Measurements from ENCODE around the gene G6PC1. TPM values are rescaled to one million over a fixed set of nuclear protein-coding genes. Genes with fewer than 3 reads are reported as not detected.

Gene G6PC1
- total and polyA plus RNA-seq, 2 of the 13 experiments (the other 11 are each of a cell fraction or from before 2014, with no cell fraction given) = 1.7 to 37.9 TPM

DNA sequence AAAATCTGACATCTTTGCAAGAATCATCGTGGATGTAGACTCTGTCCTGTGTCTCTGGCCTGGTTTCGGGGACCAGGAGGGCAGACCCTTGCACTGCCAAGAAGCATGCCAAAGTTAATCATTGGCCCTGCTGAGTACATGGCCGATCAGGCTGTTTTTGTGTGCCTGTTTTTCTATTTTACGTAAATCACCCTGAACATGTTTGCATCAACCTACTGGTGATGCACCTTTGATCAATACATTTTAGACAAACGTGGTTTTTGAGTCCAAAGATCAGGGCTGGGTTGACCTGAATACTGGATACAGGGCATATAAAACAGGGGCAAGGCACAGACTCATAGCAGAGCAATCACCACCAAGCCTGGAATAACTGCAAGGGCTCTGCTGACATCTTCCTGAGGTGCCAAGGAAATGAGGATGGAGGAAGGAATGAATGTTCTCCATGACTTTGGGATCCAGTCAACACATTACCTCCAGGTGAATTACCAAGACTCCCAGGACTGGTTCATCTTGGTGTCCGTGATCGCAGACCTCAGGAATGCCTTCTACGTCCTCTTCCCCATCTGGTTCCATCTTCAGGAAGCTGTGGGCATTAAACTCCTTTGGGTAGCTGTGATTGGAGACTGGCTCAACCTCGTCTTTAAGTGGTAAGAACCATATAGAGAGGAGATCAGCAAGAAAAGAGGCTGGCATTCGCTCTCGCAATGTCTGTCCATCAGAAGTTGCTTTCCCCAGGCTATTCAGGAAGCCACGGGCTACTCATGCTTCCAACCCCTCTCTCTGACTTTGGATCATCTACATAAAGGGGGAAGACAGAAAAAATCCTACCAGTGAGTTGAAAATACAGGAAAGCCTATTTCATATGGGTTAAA lies at the start of gene G6PC1 (continued):
- peak; percentile 95 for TF ChIP-seq ESRRA (CRISPR knock-in tag; IDR thresholded peaks at IDR 0.05; ENCODE audit: low read depth)
- TF ChIP-seq, protein P1, sequence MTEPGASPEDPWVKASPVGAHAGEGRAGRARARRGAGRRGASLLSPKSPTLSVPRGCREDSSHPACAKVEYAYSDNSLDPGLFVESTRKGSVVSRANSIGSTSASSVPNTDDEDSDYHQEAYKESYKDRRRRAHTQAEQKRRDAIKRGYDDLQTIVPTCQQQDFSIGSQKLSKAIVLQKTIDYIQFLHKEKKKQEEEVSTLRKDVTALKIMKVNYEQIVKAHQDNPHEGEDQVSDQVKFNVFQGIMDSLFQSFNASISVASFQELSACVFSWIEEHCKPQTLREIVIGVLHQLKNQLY (CRISPR knock-in tag; IDR thresholded peaks at IDR 0.05) = peak; percentile 93
- no peak for TF ChIP-seq ZNF251 (CRISPR knock-in tag; IDR thresholded peaks at IDR 0.05)
- TF ChIP-seq ZNF772 (CRISPR knock-in tag; IDR thresholded peaks at IDR 0.05) = 0 out of 2 replicates have a peak, but pooled peaks have one; percentile 55
- no peak for TF ChIP-seq ZNF550 (CRISPR knock-in tag; IDR thresholded peaks at IDR 0.05; ENCODE audit: borderline replicate concordance)
- peak; percentile 45; the same call in 1 of the 2 replicates for TF ChIP-seq ZNF660 (CRISPR knock-in tag; IDR thresholded peaks at IDR 0.05; ENCODE audit: borderline replicate concordance, low read depth)
- no peak for TF ChIP-seq MTF1 (CRISPR knock-in tag; IDR thresholded peaks at IDR 0.05)
- TF ChIP-seq ZNF782 (CRISPR knock-in tag; IDR thresholded peaks at IDR 0.05; ENCODE audit: borderline replicate concordance) = no peak
- TF ChIP-seq NAIF1 (CRISPR knock-in tag; IDR thresholded peaks at IDR 0.05; ENCODE audit: borderline replicate concordance) = no peak
- TF ChIP-seq, protein P2, sequence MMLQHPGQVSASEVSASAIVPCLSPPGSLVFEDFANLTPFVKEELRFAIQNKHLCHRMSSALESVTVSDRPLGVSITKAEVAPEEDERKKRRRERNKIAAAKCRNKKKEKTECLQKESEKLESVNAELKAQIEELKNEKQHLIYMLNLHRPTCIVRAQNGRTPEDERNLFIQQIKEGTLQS (CRISPR knock-in tag; IDR thresholded peaks at IDR 0.05) = no peak
- TF ChIP-seq, protein P3, sequence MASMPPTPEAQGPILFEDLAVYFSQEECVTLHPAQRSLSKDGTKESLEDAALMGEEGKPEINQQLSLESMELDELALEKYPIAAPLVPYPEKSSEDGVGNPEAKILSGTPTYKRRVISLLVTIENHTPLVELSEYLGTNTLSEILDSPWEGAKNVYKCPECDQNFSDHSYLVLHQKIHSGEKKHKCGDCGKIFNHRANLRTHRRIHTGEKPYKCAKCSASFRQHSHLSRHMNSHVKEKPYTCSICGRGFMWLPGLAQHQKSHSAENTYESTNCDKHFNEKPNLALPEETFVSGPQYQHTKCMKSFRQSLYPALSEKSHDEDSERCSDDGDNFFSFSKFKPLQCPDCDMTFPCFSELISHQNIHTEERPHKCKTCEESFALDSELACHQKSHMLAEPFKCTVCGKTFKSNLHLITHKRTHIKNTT (CRISPR knock-in tag; IDR thresholded peaks at IDR 0.05) = no peak
- TF ChIP-seq, protein P4, sequence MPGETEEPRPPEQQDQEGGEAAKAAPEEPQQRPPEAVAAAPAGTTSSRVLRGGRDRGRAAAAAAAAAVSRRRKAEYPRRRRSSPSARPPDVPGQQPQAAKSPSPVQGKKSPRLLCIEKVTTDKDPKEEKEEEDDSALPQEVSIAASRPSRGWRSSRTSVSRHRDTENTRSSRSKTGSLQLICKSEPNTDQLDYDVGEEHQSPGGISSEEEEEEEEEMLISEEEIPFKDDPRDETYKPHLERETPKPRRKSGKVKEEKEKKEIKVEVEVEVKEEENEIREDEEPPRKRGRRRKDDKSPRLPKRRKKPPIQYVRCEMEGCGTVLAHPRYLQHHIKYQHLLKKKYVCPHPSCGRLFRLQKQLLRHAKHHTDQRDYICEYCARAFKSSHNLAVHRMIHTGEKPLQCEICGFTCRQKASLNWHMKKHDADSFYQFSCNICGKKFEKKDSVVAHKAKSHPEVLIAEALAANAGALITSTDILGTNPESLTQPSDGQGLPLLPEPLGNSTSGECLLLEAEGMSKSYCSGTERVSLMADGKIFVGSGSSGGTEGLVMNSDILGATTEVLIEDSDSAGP (CRISPR knock-in tag; IDR thresholded peaks at IDR 0.05; ENCODE audit: borderline replicate concordance) = peak; percentile 40
- TF ChIP-seq NCOR1 (IDR thresholded peaks at IDR 0.05; ENCODE audit: borderline replicate concordance, low read length) = peak; percentile 96; the same call in 1 of the 2 replicates
- TF ChIP-seq, protein P5, sequence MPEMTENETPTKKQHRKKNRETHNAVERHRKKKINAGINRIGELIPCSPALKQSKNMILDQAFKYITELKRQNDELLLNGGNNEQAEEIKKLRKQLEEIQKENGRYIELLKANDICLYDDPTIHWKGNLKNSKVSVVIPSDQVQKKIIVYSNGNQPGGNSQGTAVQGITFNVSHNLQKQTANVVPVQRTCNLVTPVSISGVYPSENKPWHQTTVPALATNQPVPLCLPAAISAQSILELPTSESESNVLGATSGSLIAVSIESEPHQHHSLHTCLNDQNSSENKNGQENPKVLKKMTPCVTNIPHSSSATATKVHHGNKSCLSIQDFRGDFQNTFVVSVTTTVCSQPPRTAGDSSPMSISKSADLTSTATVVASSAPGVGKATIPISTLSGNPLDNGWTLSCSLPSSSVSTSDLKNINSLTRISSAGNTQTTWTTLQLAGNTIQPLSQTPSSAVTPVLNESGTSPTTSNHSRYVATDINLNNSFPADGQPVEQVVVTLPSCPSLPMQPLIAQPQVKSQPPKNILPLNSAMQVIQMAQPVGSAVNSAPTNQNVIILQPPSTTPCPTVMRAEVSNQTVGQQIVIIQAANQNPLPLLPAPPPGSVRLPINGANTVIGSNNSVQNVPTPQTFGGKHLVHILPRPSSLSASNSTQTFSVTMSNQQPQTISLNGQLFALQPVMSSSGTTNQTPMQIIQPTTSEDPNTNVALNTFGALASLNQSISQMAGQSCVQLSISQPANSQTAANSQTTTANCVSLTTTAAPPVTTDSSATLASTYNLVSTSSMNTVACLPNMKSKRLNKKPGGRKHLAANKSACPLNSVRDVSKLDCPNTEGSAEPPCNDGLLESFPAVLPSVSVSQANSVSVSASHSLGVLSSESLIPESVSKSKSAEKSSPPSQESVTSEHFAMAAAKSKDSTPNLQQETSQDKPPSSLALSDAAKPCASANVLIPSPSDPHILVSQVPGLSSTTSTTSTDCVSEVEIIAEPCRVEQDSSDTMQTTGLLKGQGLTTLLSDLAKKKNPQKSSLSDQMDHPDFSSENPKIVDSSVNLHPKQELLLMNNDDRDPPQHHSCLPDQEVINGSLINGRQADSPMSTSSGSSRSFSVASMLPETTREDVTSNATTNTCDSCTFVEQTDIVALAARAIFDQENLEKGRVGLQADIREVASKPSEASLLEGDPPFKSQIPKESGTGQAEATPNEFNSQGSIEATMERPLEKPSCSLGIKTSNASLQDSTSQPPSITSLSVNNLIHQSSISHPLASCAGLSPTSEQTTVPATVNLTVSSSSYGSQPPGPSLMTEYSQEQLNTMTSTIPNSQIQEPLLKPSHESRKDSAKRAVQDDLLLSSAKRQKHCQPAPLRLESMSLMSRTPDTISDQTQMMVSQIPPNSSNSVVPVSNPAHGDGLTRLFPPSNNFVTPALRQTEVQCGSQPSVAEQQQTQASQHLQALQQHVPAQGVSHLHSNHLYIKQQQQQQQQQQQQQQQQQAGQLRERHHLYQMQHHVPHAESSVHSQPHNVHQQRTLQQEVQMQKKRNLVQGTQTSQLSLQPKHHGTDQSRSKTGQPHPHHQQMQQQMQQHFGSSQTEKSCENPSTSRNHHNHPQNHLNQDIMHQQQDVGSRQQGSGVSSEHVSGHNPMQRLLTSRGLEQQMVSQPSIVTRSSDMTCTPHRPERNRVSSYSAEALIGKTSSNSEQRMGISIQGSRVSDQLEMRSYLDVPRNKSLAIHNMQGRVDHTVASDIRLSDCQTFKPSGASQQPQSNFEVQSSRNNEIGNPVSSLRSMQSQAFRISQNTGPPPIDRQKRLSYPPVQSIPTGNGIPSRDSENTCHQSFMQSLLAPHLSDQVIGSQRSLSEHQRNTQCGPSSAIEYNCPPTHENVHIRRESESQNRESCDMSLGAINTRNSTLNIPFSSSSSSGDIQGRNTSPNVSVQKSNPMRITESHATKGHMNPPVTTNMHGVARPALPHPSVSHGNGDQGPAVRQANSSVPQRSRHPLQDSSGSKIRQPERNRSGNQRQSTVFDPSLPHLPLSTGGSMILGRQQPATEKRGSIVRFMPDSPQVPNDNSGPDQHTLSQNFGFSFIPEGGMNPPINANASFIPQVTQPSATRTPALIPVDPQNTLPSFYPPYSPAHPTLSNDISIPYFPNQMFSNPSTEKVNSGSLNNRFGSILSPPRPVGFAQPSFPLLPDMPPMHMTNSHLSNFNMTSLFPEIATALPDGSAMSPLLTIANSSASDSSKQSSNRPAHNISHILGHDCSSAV (CRISPR knock-in tag; IDR thresholded peaks at IDR 0.05; ENCODE audit: borderline replicate concordance) = 0 out of 2 replicates have a peak, but pooled peaks have one; percentile 27
- TF ChIP-seq NRL (CRISPR knock-in tag; IDR thresholded peaks at IDR 0.05; ENCODE audit: borderline replicate concordance) = no peak
- peak; percentile 85 for TF ChIP-seq JUN (CRISPR knock-in tag; IDR thresholded peaks at IDR 0.05)

Measured in HepG2 (cell line).